Heart left ventricle (tissue), 13 donors: Measurements from ENCODE around the gene CMBL.

Experiments used
- CTCF ChIP-seq, 12 donors: fragments of 200-600 bp; sonication (generic) in 4 of 12; IDR thresholded peaks; one replicate each; pipeline versions ENCODE4 v1.5.0 to v1.8.0; 2018 to 2022; ENCODE audit warnings: antibody characterized with exemption in 12 of 12, mild to moderate bottlenecking in 5 of 12
- POLR2A ChIP-seq, 2 donors: fragments of 450-650 bp; IDR thresholded peaks; one replicate each; pipeline ENCODE4 v1.6.1; 2017; ENCODE audit warnings: antibody characterized with exemption in 2 of 2, mild to moderate bottlenecking in 2 of 2, moderate library complexity in 2 of 2
- donor health status: ischemic (EF 13 %, LVEDD 7.1; RV severe dilation, severe dysfunction).
- donor health status: DM: no; HTN: yes; CAD: no.
- donor health status: DM: no; HTN: no; CAD: no.
- donor health status: ischemic (EF 25% LVEDD 6.9; RV normal size, moderate dysfunction).
- donor health status: ischemic (EF 25% LVEDD 5.7; RV mildly dilated, moderate dysfunction).
- donor health status: ischemic (EF 35%, LVEDD 5.7; RV mildly dilated, moderate dysfunction).
- donor health status: nonischemic (EF 11% LVEDD 7.7; RV severe dilation, severe dysfunction).
- donor health status: DM: yes; HTN: yes; CAD: no.
- donor health status: PGD.
- donor health status: ischemic (EF 29% LVEDD 5.4; RV normal size, mild dysfunction).
- donor health status: nonischemic (EF 23%, LVEDD 6.1; RV moderate dilation, normal function).

GRCh38 chr5:10306114-10306513, 1.6 kb downstream of the CMBL start:
- TF ChIP-seq CTCF (IDR thresholded peaks at IDR 0.05) (no peak), POLR2A (IDR thresholded peaks at IDR 0.05) (no peak)
